H9 (cell line): ENCODE results near the gene DXO. TPM values are rescaled to one million over a fixed set of nuclear protein-coding genes. Genes with fewer than 3 reads are reported as not detected.
"Not testable (repeated sequence)": the region's sequence is repeated elsewhere in the genome, so short reads cannot be mapped to it uniquely, and the experiment has no call there.

Experiments
- DNase-seq: peaks from one replicate; pipeline ENCODE4 v3.0.0-alpha.2; 2017
- H2AFZ ChIP-seq: one replicate; pipeline ENCODE4 v1.6.1; 2013; ENCODE audit warnings: mild to moderate bottlenecking, low read length, control low read depth, moderate library complexity
- H2AK5ac ChIP-seq: 2 replicates; pipeline ENCODE4 v1.6.1; 2013; ENCODE audit warnings: low read length, control low read depth, mixed read lengths; ENCODE audit not compliant: insufficient read length
- H2BK120ac ChIP-seq: one replicate; pipeline ENCODE4 v1.6.1; 2013; ENCODE audit warnings: low read depth, mild to moderate bottlenecking, low read length, control low read depth, inconsistent platforms; ENCODE audit not compliant: poor library complexity, severe bottlenecking
- H2BK12ac ChIP-seq: 2 replicates; pipeline ENCODE4 v1.6.1; 2013; ENCODE audit warnings: low read length, control low read depth, mixed read lengths, low read depth; ENCODE audit not compliant: insufficient read length
- H2BK15ac ChIP-seq: 2 replicates; pipeline ENCODE4 v1.6.1; 2013; ENCODE audit warnings: low read depth, low read length, control low read depth
- H2BK20ac ChIP-seq: one replicate; pipeline ENCODE4 v1.6.1; 2013; ENCODE audit warnings: low read depth, mild to moderate bottlenecking, low read length, control low read depth, inconsistent platforms; ENCODE audit not compliant: poor library complexity, severe bottlenecking
- H2BK5ac ChIP-seq: 2 replicates; pipeline ENCODE4 v1.6.1; 2013; ENCODE audit warnings: low read length, control low read depth, mixed read lengths; ENCODE audit not compliant: insufficient read length
- H3K14ac ChIP-seq: 2 replicates; pipeline ENCODE4 v1.6.1; 2013; ENCODE audit warnings: low read length, control low read depth; ENCODE audit not compliant: insufficient read depth
- H3K18ac ChIP-seq: 2 replicates; pipeline ENCODE4 v1.6.1; 2013; ENCODE audit warnings: low read depth, mild to moderate bottlenecking, mixed read lengths, low read length, control low read depth; ENCODE audit not compliant: insufficient read length
- H3K23ac ChIP-seq: 2 replicates; pipeline ENCODE4 v1.6.1; 2013; ENCODE audit warnings: low read length, control low read depth, mixed read lengths, low read depth; ENCODE audit not compliant: insufficient read length
- H3K23me2 ChIP-seq: 2 replicates; pipeline ENCODE4 v1.6.1; 2013; ENCODE audit warnings: low read depth, mild to moderate bottlenecking, mixed read lengths, low read length, control low read depth; ENCODE audit not compliant: insufficient read length, poor library complexity, severe bottlenecking
- H3K27ac ChIP-seq: 2 replicates; pipeline ENCODE4 v1.5.1; 2013; ENCODE audit warnings: low read length, control low read depth, mixed read lengths, low read depth; ENCODE audit not compliant: insufficient read length
- H3K27me3 ChIP-seq: 2 replicates; pipeline ENCODE4 v1.6.1; 2013; ENCODE audit warnings: low read length, control low read depth, inconsistent platforms; ENCODE audit not compliant: insufficient read depth
- H3K4ac ChIP-seq: 2 replicates; pipeline ENCODE4 v1.6.1; 2013; ENCODE audit warnings: low read depth, mild to moderate bottlenecking, control low read depth, inconsistent platforms, low read length, moderate library complexity
- H3K4me1 ChIP-seq: 2 replicates; pipeline ENCODE4 v1.6.1; 2013; ENCODE audit warnings: low read length, control low read depth, inconsistent platforms; ENCODE audit not compliant: insufficient read depth
- H3K4me2 ChIP-seq: 2 replicates; pipeline ENCODE4 v1.6.1; 2013; ENCODE audit warnings: low read length, control low read depth, mixed read lengths; ENCODE audit not compliant: insufficient read length, insufficient read depth
- H3K56ac ChIP-seq: 2 replicates; pipeline ENCODE4 v1.6.1; 2013; ENCODE audit warnings: low read depth, mild to moderate bottlenecking, mixed read lengths, low read length, control low read depth; ENCODE audit not compliant: insufficient read length
- H3K79me1 ChIP-seq: 2 replicates; pipeline ENCODE4 v1.6.1; 2013; ENCODE audit warnings: low read depth, mild to moderate bottlenecking, moderate library complexity, low read length, control low read depth, inconsistent platforms; ENCODE audit not compliant: insufficient read depth, poor library complexity, severe bottlenecking
- H3K79me2 ChIP-seq: 2 replicates; pipeline ENCODE4 v1.6.1; 2013; ENCODE audit warnings: low read length, control low read depth, inconsistent platforms; ENCODE audit not compliant: insufficient read depth
- H3K9ac ChIP-seq: 2 replicates; pipeline ENCODE4 v1.6.1; 2013; ENCODE audit warnings: low read length, control low read depth, mixed read lengths; ENCODE audit not compliant: insufficient read length; ENCODE audit errors: extremely low read depth
- H3K9me3 ChIP-seq: one replicate; pipeline ENCODE4 v1.6.1; 2013; ENCODE audit warnings: low read depth, low read length, inconsistent platforms; ENCODE audit not compliant: control insufficient read depth
- H3T11ph ChIP-seq: one replicate; pipeline ENCODE4 v1.6.1; 2013; ENCODE audit warnings: mild to moderate bottlenecking, low read length, control low read depth, inconsistent platforms
- H4K20me1 ChIP-seq: one replicate; pipeline ENCODE4 v1.6.1; 2013; ENCODE audit not compliant: control insufficient read depth, insufficient read length, insufficient read depth
- H4K5ac ChIP-seq: 2 replicates; pipeline ENCODE4 v1.6.1; 2013; ENCODE audit warnings: low read depth, mild to moderate bottlenecking, mixed read lengths, low read length, control low read depth; ENCODE audit not compliant: insufficient read length
- H4K8ac ChIP-seq: replicated peaks from 2 replicates; pipeline ENCODE4 v1.6.1; 2013; ENCODE audit warnings: low read length, control low read depth, mixed read lengths, low read depth; ENCODE audit not compliant: insufficient read length
- H4K91ac ChIP-seq: 2 replicates; pipeline ENCODE4 v1.6.1; 2013; ENCODE audit warnings: low read depth, mild to moderate bottlenecking, moderate library complexity, mixed read lengths, low read length, control low read depth; ENCODE audit not compliant: insufficient read length
- H3K27ac Mint-ChIP-seq, 3 experiments: 2 replicates in 2 of 3; 3 replicates in 1 of 3; pipeline ENCODE4 v1.8.0; 2020 to 2021; ENCODE audit warnings: mixed read lengths in 3 of 3, mild to moderate bottlenecking in 1 of 3, moderate library complexity in 1 of 3
- H3K27me3 Mint-ChIP-seq: 2 replicates; pipeline ENCODE4 v1.8.0; 2021; ENCODE audit warnings: low read depth, mild to moderate bottlenecking, moderate library complexity, mixed read lengths
- H3K36me3 Mint-ChIP-seq, 3 experiments: 2 replicates in 2 of 3; 3 replicates in 1 of 3; pipeline ENCODE4 v1.8.0; 2020 to 2021; ENCODE audit warnings: low read depth in 3 of 3, mixed read lengths in 3 of 3; ENCODE audit not compliant: insufficient read depth in 1 of 3
- H3K4me1 Mint-ChIP-seq, 2 experiments: 2 replicates each; pipeline ENCODE4 v1.8.0; 2020; ENCODE audit warnings: mixed read lengths in 2 of 2
- H3K4me3 Mint-ChIP-seq, 2 experiments: 2 replicates in 1 of 2; 3 replicates in 1 of 2; pipeline ENCODE4 v1.8.0; 2020 to 2021; ENCODE audit warnings: mild to moderate bottlenecking in 2 of 2, mixed read lengths in 2 of 2, moderate library complexity in 1 of 2
- H3K9me3 Mint-ChIP-seq, 2 experiments: 2 replicates in 1 of 2; 3 replicates in 1 of 2; pipeline ENCODE4 v1.8.0; 2020; ENCODE audit warnings: mild to moderate bottlenecking in 2 of 2, mixed read lengths in 2 of 2, moderate library complexity in 1 of 2
- WGBS: extraction: QIAGEN DNeasy Blood & Tissue Kit; methylation state at CpG from one replicate; pipeline ENCODE4 v1.1.7; 2013; ENCODE audit warnings: missing lambda C conversion rate, low lambda C conversion rate, mixed read lengths; ENCODE audit not compliant: insufficient read length; ENCODE audit errors: extremely low coverage; 5-methylcytosine and 5-hydroxymethylcytosine counted together
- total RNA-seq: library from RNA; stranded (reverse); gene quantifications from 2 replicates; pipeline ENCODE4 v1.2.1, GENCODE V29; 2021

The DXO gene
- total RNA-seq, 1 experiment from 2014 or later = 21.6 TPM

- not testable (repeated sequence) for H2AFZ ChIP-seq, H3T11ph ChIP-seq, H3K9ac ChIP-seq, H3K4me2 ChIP-seq, H3K23ac ChIP-seq, H4K20me1 ChIP-seq, H3K79me1 ChIP-seq, H3K4ac ChIP-seq, H3K23me2 ChIP-seq, H3K56ac ChIP-seq, H3K4me1 ChIP-seq, H2BK120ac ChIP-seq, H3K27ac ChIP-seq, H3K4me3 Mint-ChIP-seq, H3K9me3 Mint-ChIP-seq, H3K36me3 Mint-ChIP-seq, H3K27ac Mint-ChIP-seq, H3K27me3 ChIP-seq, H2AK5ac ChIP-seq, H2BK20ac ChIP-seq, H2BK15ac ChIP-seq, H3K14ac ChIP-seq, H3K4me1 Mint-ChIP-seq, H3K79me2 ChIP-seq, H2BK5ac ChIP-seq, H2BK12ac ChIP-seq, DNase-seq, H4K5ac ChIP-seq, H4K91ac ChIP-seq, H3K27me3 Mint-ChIP-seq, H4K8ac ChIP-seq, H3K18ac ChIP-seq, H3K9me3 ChIP-seq
- no CpG with 5 or more reads among the region's 14 CpGs for WGBS
Measured at GRCh38 chr6:31994421-31994820, 22.5 kb upstream of the DXO start.

GRCh38 chr6:31989363-31989762 is 17.4 kb upstream of the DXO start:
- not testable (repeated sequence) for H3K4ac ChIP-seq, H2AK5ac ChIP-seq, H3K79me1 ChIP-seq, H3K4me1 ChIP-seq, H3K14ac ChIP-seq, DNase-seq, H3K79me2 ChIP-seq, H3K4me3 Mint-ChIP-seq, H4K5ac ChIP-seq, H3K18ac ChIP-seq, H3K4me2 ChIP-seq, H3K23me2 ChIP-seq, H4K91ac ChIP-seq, H3K56ac ChIP-seq, H2BK12ac ChIP-seq, H2BK20ac ChIP-seq, H3K9me3 ChIP-seq, H3K23ac ChIP-seq, H2BK120ac ChIP-seq, H3K36me3 Mint-ChIP-seq, H2BK5ac ChIP-seq, H3K9me3 Mint-ChIP-seq, H2BK15ac ChIP-seq, H2AFZ ChIP-seq, H3K27me3 Mint-ChIP-seq, H4K20me1 ChIP-seq, H3K27ac Mint-ChIP-seq, H3T11ph ChIP-seq, H3K9ac ChIP-seq, H3K4me1 Mint-ChIP-seq, H3K27me3 ChIP-seq, H3K27ac ChIP-seq, H4K8ac ChIP-seq
- WGBS = no CpG with 5 or more reads among the region's 10 CpGs
